Gastrocnemius medialis (tissue), 4 donors: Measurements from ENCODE around the gene CPM.

Experiments used
- POLR2A ChIP-seq, 2 donors: fragments of 450-650 bp; IDR thresholded peaks; one replicate each; pipeline ENCODE4 v1.6.1; 2017; ENCODE audit warnings: antibody characterized with exemption in 2 of 2, mild to moderate bottlenecking in 2 of 2, moderate library complexity in 2 of 2
- TF ChIP-seq, protein P1 (sequence below), 5 experiments: fragments of 450-650 bp in 3 of 5; fragments of 200-600 bp in 2 of 5; sonication (generic) in 2 of 5; IDR thresholded peaks in 4 of 5; conservative IDR thresholded peaks in 1 of 5; 1 replicate in 4 of 5; 2 replicates in 1 of 5; pipeline ENCODE4 v1.5.1; 2016 to 2019; ENCODE audit warnings: antibody characterized with exemption in 5 of 5, mild to moderate bottlenecking in 3 of 5, moderate library complexity in 3 of 5

DNA sequence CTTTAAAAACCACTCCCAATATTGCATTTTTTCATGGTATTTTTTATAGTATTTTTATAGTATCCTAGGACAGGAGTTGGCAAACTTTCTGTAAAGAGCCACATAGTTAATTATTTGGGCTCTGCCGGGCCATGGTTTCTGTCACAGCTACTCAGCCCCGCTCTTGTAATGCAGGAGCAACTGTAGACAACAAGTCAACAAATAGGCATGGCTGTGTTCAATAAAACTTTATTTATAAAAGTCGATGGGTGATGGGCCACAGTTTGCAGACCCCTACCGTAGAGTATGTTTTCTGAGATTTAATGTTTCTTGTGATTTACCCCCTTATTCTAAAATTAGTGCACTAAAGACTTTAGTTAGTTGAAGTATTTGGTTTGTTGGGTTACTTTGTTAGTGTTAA, 99.5 kb downstream of the CPM start:
- TF ChIP-seq, protein P1, sequence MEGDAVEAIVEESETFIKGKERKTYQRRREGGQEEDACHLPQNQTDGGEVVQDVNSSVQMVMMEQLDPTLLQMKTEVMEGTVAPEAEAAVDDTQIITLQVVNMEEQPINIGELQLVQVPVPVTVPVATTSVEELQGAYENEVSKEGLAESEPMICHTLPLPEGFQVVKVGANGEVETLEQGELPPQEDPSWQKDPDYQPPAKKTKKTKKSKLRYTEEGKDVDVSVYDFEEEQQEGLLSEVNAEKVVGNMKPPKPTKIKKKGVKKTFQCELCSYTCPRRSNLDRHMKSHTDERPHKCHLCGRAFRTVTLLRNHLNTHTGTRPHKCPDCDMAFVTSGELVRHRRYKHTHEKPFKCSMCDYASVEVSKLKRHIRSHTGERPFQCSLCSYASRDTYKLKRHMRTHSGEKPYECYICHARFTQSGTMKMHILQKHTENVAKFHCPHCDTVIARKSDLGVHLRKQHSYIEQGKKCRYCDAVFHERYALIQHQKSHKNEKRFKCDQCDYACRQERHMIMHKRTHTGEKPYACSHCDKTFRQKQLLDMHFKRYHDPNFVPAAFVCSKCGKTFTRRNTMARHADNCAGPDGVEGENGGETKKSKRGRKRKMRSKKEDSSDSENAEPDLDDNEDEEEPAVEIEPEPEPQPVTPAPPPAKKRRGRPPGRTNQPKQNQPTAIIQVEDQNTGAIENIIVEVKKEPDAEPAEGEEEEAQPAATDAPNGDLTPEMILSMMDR (IDR thresholded peaks at IDR 0.05 in 4 of 5, conservative IDR thresholded peaks at IDR 0.05 in 1 of 5), result no peak
- TF ChIP-seq POLR2A (IDR thresholded peaks at IDR 0.05), result no peak
